ENCODE results near the gene ROBO4.

The ROBO4 gene

DNA sequence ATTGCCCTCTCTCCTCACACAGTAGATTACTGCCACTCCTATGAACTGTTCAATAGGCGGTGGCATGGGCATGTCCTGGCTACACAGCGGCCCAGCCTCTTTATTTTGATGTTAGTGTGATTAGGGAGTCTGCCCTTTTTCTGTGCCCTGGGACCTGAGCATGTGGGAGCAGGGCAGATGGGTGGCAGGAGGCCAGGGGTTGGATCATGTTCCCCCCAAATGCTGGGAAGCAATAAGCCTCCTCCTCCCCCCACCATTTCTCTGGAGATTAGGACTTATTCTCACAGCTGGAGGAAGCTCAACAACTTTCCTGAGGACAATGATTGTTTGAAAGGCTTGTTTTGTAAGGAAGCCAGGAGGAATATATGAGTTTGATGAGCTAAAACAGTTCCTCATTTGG, 22.2 kb upstream of the ROBO4 start:
- no peak for DNase-seq (ENCODE audit: low read depth in 1 of 2, low spot score in 1 of 2)

DNA sequence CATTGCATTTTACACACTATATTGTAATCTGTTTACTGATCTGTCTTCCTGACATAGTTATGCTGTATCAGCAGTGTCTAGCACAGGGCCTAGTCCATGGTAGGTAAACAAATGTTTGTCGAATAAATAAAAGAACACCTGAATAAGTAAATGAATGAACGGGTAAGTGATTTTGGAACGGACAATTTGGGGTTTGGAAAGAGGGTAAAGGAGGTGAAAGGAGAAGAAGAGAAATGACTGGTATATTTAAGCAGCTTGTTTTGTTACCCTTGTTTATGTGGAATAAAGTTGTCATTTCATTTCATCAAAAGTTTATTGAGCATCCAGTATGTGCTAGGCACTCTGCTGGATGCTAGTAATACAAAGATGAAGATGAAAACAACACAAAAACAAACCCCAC, 21.3 kb upstream of the ROBO4 start, which contains the start of gene HEPN1:
Gene HEPN1 (plus strand): TSS at position 301 of the 400 bp plus-strand sequence.
- DNase-seq (ENCODE audit: low read depth in 1 of 2, low spot score in 1 of 2), result no peak

DNA sequence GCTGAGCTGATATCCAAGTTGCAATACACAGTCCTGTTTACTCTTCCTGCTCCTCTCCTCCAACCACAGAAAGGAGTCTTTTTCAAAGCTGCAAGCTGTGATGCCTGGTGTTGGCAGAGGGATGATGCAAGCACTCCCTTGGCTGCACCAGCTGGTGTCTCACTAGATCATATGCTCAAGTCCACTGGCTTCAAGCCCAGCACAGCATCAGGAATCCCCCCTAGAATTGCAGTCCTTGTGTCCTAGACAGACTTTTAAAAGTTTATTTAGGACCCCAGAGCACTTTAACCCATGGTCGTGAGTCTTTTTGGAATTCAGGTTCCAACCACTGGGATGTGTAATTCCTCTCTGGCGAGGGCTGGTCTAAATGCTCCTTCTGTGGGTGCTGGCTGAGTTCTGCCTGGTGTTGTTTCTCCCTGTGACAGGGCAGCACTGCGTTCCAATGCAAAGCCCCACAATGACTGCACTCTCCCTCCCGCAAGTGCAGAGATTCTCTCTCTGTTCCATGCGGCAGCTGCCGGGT, 19.5 kb upstream of the ROBO4 start:
- no peak for DNase-seq (ENCODE audit: low read depth in 1 of 2, low spot score in 1 of 2)

DNA sequence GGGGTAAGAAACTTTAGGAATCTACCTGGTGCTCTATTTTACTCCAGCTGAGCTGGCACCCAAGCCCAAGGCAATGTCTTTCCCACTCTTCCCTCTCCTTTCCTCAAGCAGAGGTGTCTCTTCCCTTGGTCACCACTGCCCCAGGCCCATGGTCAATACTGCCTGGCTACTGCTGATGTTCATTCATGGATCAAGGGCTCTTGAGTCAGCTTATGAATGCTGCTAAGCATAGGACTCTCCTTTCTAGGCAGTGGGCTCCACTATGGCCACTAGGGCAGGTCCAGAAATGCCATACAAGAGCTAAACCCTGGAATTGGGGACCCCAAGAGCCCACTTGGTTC, 18.7 kb upstream of the ROBO4 start:
- DNase-seq (ENCODE audit: low read depth in 1 of 2, low spot score in 1 of 2), result no peak

- DNase-seq (ENCODE audit: low read depth in 1 of 2, low spot score in 1 of 2), result no peak
These were observed 18.1 kb upstream of the ROBO4 start for GRCh38 chr11:124915541-124916369.

GRCh38 chr11:124902616-124903015, 5.0 kb upstream of the ROBO4 start:
- no peak for DNase-seq (ENCODE audit: low read depth in 1 of 2, low spot score in 1 of 2)

DNA sequence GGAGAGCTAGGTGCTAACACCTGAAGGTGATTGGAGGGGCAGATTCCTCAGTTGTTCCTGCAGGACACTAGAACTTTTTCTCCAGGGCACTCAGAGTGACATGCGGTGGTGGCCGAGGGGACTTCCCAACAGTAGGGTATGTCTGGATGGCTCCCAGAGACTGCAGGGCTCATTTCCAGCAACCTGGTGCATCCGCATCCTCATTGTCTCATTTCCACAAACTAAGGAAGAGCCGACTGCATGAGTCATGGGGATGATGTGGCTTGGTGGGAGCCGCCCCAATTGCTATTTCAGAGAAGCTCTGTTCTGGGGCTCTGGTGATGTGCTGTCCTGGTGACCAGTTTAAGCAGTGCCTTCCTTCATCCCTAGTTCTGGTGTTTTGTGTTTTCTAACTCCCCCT, 2.8 kb upstream of the ROBO4 start:
- DNase-seq (ENCODE audit: low read depth in 1 of 2, low spot score in 1 of 2), result no peak

DNA sequence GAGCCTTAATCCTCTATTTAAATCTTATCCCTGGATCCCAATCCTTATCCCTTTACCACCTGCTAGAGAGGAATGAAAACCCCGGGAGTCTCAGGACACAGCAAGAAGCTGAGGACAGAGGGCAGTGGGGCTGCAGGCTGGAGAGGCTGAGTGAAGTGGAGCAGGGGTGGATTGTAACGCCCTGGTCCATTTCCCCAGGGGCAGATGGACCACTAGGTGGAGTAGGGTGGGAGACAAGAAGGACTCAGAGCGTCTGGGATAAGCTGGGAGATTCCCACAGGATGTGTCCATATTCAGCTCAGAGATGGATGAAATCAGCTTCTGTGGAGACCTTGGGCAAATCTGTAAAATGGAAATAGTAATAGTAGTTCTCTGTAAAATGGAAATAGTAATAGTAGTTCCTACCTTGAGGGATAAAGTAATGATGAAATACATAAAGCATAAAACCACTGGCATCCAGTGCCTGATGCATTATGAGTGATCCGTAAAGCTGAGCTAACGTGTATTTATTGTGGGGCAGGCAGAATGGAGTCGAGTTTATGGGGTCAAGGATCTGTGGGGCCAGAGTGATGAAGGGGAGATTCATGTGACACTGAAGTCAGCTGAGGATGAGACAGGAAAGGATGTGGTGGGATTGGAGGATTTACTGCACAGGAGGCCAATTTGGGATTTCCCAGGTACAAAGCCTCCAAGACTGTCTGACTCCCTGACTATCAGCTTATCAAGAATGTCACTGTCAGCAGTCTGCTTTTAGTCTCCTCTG, 1.9 kb upstream of the ROBO4 start:
- no peak for DNase-seq (ENCODE audit: low read depth in 1 of 2, low spot score in 1 of 2)

GRCh38 chr11:124898711-124899110, 1.0 kb upstream of the ROBO4 start:
- DNase-seq (ENCODE audit: low read depth in 1 of 2, low spot score in 1 of 2), result no peak

GRCh38 chr11:124898263-124898680, 607 bp upstream of the ROBO4 start:
- DNase-seq (ENCODE audit: low read depth in 1 of 2, low spot score in 1 of 2), result no peak

- DNase-seq (ENCODE audit: low read depth in 1 of 2, low spot score in 1 of 2), result no peak
These were observed 759 bp downstream of the ROBO4 start for GRCh38 chr11:124896821-124897391.

- DNase-seq (ENCODE audit: low read depth in 1 of 2, low spot score in 1 of 2), result no peak
These were observed 1.5 kb downstream of the ROBO4 start for GRCh38 chr11:124896071-124896750.

DNA sequence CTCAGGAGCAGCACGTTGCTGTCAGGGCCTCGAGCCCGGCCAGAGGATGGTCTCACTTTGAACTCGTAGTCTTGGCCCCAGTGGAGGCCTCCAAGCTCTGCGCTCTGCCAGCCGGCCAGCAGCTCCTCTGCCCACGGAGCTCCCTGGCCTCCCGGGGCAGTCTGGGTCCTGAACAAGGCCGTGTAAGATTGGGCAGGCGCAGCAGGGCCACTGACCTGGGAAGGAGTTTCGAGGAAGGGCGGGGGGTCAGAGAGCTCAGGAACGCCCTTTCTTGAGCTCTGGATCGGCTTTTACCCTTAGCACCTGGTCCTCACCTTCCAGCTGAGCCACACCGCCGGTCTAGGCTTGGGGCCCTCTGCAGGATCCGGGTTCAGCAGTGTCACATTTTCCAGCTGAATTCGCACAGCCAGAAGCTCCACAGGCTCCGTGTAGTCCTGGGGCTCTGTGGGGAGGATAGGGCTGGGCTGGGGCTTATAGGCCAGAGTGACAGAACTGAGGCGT, 2.1 kb downstream of the ROBO4 start:
- DNase-seq (ENCODE audit: low read depth in 1 of 2, low spot score in 1 of 2), result no peak

DNA sequence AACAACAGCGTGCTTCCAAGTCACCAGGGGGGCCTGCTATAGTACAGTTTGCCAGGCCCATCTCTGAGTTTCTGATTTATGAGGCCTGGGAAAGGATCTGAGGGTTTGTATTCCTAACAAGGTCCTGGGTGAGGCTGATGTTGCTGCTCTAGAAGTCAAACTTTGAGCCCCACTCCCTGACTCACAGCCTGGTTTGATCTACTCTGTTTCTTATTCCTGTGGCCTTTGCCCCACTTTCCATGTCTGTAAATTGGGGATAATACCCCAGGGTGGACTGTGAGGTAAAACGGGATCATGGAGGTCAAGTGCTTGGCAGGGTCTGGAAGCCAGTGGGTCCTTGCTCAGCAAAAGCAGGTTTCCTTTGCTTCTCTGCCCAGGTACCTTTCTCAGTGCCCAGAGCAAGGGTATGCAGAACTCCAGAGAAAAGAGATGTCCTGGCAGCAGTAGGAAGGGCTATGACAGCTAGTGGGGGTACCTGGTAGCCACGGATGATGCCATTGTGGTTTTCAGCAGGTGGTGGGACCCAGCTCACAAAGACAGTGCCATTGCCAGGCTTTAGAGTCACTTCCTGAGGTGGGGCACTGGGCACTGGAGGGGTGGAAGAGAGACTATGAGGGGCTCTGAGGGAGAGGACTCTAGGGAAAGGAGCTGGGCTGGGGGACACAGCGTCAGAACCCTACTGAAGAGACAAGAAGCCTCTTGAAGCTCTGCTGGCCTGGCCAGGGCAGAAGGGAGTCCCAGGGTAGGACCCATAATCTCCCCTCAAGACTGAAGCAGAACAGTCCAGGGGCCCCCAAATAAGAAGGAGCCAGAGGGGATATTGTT, 2.8 kb downstream of the ROBO4 start:
- DNase-seq (ENCODE audit: low read depth in 1 of 2, low spot score in 1 of 2), result no peak

GRCh38 chr11:124893781-124894401, 3.8 kb downstream of the ROBO4 start:
- DNase-seq (ENCODE audit: low read depth in 1 of 2, low spot score in 1 of 2), result no peak

DNA sequence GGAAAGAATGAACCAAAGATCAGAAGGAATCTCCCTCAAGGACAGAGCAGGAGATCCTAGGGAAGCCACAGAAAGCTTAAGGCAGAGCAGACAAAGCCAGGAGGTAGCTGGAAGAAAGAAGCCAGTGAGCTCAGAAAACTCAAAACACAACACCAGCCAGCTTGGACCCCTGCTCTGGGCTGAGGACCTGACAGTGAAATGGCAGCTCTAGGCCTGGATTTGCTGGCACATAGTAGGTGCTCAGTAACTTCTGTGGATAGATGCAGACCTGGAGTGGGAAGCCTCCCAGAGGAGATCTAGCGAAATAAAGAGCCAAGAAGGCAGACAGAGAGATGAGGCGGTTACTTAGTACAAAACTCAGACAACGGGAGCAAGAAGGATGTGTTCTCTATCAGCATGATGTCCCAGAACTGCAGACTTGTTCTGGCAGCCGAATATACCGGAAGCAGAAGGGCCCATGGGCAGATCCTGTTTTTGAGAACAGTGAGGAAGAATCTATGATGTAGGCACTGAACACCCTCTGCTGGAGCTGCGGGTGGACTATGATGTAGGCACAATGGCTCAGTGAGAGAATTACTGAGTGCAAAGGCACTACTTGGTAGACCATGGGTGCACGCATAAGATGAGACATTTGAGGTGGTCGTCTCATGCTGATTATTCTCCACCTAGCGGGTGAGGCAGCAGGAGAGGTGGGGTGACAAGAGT, 4.8 kb downstream of the ROBO4 start:
- DNase-seq (ENCODE audit: low read depth in 1 of 2, low spot score in 1 of 2), result no peak

DNA sequence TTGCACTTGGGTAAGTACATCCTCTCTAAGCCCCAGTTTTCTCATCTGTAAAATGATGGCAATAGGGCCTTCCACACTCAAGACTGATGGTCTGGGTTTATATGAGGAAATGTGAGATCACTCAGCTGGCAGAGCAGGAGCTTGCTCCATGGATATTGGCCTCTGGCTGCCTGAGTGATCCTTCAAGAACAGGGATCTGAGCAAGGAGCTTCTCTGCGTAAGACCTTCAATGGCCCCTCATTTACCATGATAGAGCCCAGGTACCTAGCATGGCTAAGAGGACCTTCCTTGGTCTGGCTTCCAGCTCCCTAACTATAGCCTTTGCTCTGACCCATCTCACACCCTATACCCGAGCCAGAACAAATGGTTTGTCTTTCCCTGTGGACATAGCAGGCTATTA, 5.5 kb downstream of the ROBO4 start:
- DNase-seq (ENCODE audit: low read depth in 1 of 2, low spot score in 1 of 2), result no peak

GRCh38 chr11:124891373-124891861, 6.2 kb downstream of the ROBO4 start:
- DNase-seq (ENCODE audit: low read depth in 1 of 2, low spot score in 1 of 2), result no peak

Data from stimulated activated CD4-positive, alpha-beta T cell treated with anti-CD3 and anti-CD28 coated beads, Interleukin-15, amount 100 ng/mL, for 1 hour (primary cell).